DOHH2 (cell line): ENCODE measurements around the gene TMA7.

Source experiments
- CTCF ChIP-seq: fragments of 200-600 bp; sonication (generic); IDR thresholded peaks from one replicate; pipeline ENCODE4 v1.5.1; 2014; ENCODE audit warnings: antibody characterized with exemption, mild to moderate bottlenecking, low read depth, low read length; ENCODE audit not compliant: poor library complexity, severe bottlenecking
- EZH2phosphoT487 ChIP-seq: fragments of 200-600 bp; sonication (generic); IDR thresholded peaks from 2 replicates; pipeline ENCODE4 v1.6.1; 2017; ENCODE audit warnings: borderline replicate concordance, mild to moderate bottlenecking, antibody characterized with exemption, low read length, moderate library complexity, mixed read lengths

DNA sequence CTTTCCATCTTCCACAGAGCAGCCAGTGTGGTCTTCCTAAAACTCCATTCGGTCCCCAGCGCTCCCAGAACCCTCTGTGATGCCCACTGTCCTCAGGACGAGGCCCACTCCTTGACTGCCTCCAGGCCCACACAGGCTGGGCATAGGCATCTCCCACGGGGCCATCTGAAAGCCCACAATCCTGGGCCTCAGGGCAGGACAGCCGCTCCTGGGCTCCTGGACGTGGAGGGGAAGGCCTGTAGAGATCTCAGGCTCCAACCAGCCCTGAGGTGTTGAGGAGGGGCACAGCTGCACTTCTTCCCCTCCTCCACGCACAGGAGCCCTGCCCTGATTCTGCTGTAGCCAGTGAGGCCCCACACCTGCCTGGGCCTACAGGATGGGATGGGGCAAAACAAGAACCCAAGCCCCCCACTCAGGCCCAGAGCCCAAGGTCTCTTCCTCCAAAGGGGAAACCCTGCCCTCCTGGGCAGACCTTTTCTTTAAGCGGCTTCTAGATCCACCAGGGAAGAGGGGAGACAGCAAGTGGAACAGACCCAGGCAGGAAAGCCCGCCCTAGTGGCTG lies 38.0 kb downstream of the TMA7 start:
- no peak for TF ChIP-seq CTCF
- no peak for TF ChIP-seq EZH2phosphoT487
